DND-41 (cell line): ENCODE measurements around the gene DCUN1D2.

Experiments
- ATAC-seq: fragments of 200-7000 bp; cut with Tn5 transposase; 3 replicates; pipeline ENCODE4 v1.9.1; 2021; ENCODE audit warnings: low read depth; ENCODE audit not compliant: insufficient read depth
- DNase-seq: peaks from one replicate; pipeline ENCODE4 v3.0.0-alpha.2; 2020
- H2AFZ ChIP-seq: 2 replicates; pipeline ENCODE4 v1.6.0; 2012; ENCODE audit warnings: low read depth, low read length
- H3K27ac ChIP-seq: 2 replicates; pipeline ENCODE4 v1.5.1; 2012; ENCODE audit warnings: low read length, inconsistent platforms
- H3K27me3 ChIP-seq: fragments of 200-600 bp; sonication (generic); 2 replicates; pipeline ENCODE4 v1.6.0; 2012; ENCODE audit warnings: low read length, mild to moderate bottlenecking, inconsistent platforms; ENCODE audit not compliant: insufficient read depth, poor library complexity
- H3K36me3 ChIP-seq: 2 replicates; pipeline ENCODE4 v1.5.1; 2012; ENCODE audit warnings: low read length, inconsistent platforms; ENCODE audit not compliant: insufficient read depth
- H3K4me1 ChIP-seq: 2 replicates; pipeline ENCODE4 v1.5.1; 2012; ENCODE audit warnings: mild to moderate bottlenecking, low read length; ENCODE audit not compliant: insufficient read depth
- H3K4me2 ChIP-seq: 2 replicates; pipeline ENCODE4 v1.6.0; 2012; ENCODE audit warnings: mild to moderate bottlenecking, moderate library complexity, low read length, inconsistent platforms; ENCODE audit not compliant: insufficient read depth
- H3K4me3 ChIP-seq, 2 experiments: fragments of 200-600 bp in 1 of 2; shearing (Covaris generic) in 1 of 2; 2 replicates each; pipeline ENCODE4 v1.5.1; 2012 to 2016; ENCODE audit warnings: inconsistent platforms in 2 of 2, low read length in 2 of 2, mild to moderate bottlenecking in 2 of 2, low read depth in 1 of 2, moderate library complexity in 1 of 2
- H3K79me2 ChIP-seq: 2 replicates; pipeline ENCODE4 v1.6.0; 2012; ENCODE audit warnings: low read length, inconsistent platforms; ENCODE audit not compliant: insufficient read depth
- H3K9ac ChIP-seq: 2 replicates; pipeline ENCODE4 v1.6.0; 2012; ENCODE audit warnings: low read depth, mild to moderate bottlenecking, inconsistent platforms, low read length, moderate library complexity
- H3K9me3 ChIP-seq: 2 replicates; pipeline ENCODE4 v1.5.1; 2012; ENCODE audit warnings: low read length, moderate library complexity, mild to moderate bottlenecking, inconsistent platforms; ENCODE audit not compliant: insufficient read depth, severe bottlenecking
- H4K20me1 ChIP-seq: 2 replicates; pipeline ENCODE4 v1.6.0; 2012; ENCODE audit warnings: low read length; ENCODE audit not compliant: insufficient read depth
- EZH2 ChIP-seq: IDR thresholded peaks from 3 replicates; pipeline ENCODE4 v1.6.1; 2012; ENCODE audit warnings: borderline replicate concordance, low read depth, mild to moderate bottlenecking, moderate library complexity, low read length, inconsistent platforms; ENCODE audit not compliant: severe bottlenecking
- TF ChIP-seq, protein P1 (sequence below): IDR thresholded peaks from 2 replicates; pipeline ENCODE4 v1.5.1; 2012; ENCODE audit warnings: borderline replicate concordance, low read length, moderate library complexity, mild to moderate bottlenecking; ENCODE audit not compliant: poor library complexity, severe bottlenecking; ENCODE audit errors: extremely low read depth

DCUN1D2 gene

DNA sequence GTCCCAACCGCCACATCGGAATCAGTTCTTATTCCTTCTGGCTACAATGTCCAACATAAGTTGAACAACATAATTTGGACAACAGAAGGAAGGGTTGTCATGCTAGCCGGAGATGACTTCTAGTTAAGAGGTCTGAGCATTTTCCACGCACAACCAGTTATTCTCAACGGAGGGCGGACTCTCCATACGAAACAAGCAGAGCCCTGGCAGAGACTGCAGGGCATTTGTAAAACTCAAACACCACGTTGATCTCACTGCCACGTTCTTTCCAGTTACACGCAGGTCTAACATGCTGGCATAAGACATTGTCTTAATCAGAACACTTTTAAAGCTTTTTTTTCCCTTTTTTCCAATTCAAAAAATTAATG lies 38.3 kb upstream of the DCUN1D2 start:
- TF ChIP-seq, protein P1, sequence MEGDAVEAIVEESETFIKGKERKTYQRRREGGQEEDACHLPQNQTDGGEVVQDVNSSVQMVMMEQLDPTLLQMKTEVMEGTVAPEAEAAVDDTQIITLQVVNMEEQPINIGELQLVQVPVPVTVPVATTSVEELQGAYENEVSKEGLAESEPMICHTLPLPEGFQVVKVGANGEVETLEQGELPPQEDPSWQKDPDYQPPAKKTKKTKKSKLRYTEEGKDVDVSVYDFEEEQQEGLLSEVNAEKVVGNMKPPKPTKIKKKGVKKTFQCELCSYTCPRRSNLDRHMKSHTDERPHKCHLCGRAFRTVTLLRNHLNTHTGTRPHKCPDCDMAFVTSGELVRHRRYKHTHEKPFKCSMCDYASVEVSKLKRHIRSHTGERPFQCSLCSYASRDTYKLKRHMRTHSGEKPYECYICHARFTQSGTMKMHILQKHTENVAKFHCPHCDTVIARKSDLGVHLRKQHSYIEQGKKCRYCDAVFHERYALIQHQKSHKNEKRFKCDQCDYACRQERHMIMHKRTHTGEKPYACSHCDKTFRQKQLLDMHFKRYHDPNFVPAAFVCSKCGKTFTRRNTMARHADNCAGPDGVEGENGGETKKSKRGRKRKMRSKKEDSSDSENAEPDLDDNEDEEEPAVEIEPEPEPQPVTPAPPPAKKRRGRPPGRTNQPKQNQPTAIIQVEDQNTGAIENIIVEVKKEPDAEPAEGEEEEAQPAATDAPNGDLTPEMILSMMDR, result no peak
- no peak for TF ChIP-seq EZH2
- Histone ChIP-seq H3K4me3 (no peak overlapping the region), H3K79me2 (no peaks in the 10 kb centered on the region), H2AFZ (no peak overlapping the region), H3K36me3 (peaks cover 52% of the 10 kb centered on the region), H4K20me1 (0 out of 2 replicates have a peak, but pooled peaks cover 3% of the 10 kb centered on the region), H3K4me1 (no peaks in the 10 kb centered on the region), H3K4me2 (no peak overlapping the region), H3K27ac (no peak overlapping the region), H3K9me3 (no peaks in the 10 kb centered on the region), H3K27me3 (no peaks in the 10 kb centered on the region), H3K9ac (no peak overlapping the region)
- ATAC-seq (no peak), DNase-seq (no peak)

DNA sequence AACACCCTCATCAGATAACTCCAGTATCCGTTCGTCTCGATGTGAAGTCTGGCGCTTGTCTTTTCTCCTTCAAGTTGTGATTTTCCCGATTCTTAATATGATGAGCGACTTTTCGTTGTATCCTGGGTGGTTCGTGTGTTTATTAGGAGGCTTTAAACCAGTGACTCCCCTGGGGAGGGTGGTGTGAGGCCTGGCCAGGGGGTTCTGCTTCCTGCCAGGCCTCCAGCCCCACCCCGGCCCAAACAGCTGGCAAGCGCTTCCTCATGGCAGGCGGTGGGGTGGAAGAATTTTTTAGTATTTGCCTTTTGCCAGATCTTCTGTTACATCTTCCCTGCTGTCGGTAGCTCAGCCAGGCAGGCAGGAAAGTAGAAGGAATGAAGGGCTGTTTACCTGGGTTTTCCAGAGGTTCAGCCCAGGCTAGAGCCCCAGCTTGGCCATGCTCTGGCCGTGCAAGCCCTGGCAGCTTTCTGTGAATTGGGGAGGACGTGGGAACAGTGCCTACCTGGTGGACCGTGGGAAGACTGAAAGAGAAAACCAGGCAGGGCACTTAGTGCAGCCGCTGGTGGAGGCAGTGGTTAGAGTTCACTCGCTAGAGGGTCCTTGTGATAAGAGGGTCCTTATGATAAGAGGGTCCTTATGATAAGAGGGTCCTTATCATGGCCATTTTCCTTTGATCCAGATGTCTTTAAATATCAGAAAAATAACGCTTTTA lies 37.7 kb upstream of the DCUN1D2 start:
- H4K20me1 ChIP-seq, result 0 out of 2 replicates have a peak, but pooled peaks cover 3% of the 10 kb centered on the region
- H3K9ac ChIP-seq, result no peak overlapping the region
- no peak for ATAC-seq
- H3K9me3 ChIP-seq, result no peaks in the 10 kb centered on the region
- TF ChIP-seq, protein P1, result no peak
- no peak for TF ChIP-seq EZH2
- no peak for DNase-seq
- H3K27me3 ChIP-seq, result no peaks in the 10 kb centered on the region
- H3K4me2 ChIP-seq, result no peak overlapping the region
- H3K79me2 ChIP-seq, result no peaks in the 10 kb centered on the region
- no peak overlapping the region for H2AFZ ChIP-seq
- H3K36me3 ChIP-seq, result peaks cover 49% of the 10 kb centered on the region
- H3K27ac ChIP-seq, result no peak overlapping the region
- H3K4me3 ChIP-seq, result no peak overlapping the region
- H3K4me1 ChIP-seq, result no peaks in the 10 kb centered on the region

DNA sequence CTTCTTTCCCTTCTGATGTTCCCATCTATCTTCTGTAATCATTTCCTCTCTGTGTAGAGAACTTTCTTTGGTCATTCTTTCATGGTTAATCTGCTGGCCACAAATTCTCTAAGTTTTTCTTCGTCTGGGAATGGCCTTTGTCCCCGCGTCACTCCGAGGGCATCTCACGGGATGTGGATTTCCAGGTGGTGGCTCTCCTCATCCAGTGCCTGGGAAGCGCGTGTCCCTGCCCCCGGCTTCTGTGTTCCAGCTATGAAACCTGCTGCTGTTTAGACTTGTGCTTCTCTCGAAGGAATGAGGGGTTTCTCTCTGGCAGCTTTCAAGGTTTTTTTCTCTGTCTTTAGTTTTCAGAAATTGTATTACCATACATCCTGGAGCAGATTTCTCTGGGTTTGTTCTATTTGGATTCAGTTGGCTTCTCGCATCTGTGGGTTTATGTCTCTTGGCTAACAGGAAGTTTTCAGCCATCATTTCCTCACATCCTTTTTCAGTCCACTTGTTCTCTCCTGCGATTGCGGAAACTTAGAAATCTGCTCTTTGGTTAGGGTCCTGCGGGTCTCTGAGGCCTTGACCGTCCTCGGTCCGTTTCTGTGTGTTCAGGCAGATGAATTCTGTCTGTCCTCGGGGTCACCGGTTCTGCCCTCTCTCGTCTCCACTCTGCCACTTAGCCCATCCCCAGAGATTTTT lies 36.9 kb upstream of the DCUN1D2 start:
- no peaks in the 10 kb centered on the region for H3K9me3 ChIP-seq
- H4K20me1 ChIP-seq, result 0 out of 2 replicates have a peak, but pooled peaks cover 3% of the 10 kb centered on the region
- no peak for TF ChIP-seq EZH2
- TF ChIP-seq, protein P1, result no peak
- ATAC-seq (no peak), DNase-seq (no peak)
- no peak overlapping the region for H3K27ac ChIP-seq
- no peak overlapping the region for H3K4me3 ChIP-seq
- peaks cover 49% of the 10 kb centered on the region for H3K36me3 ChIP-seq
- no peak overlapping the region for H3K4me2 ChIP-seq
- no peaks in the 10 kb centered on the region for H3K27me3 ChIP-seq
- no peak overlapping the region for H2AFZ ChIP-seq
- H3K4me1 ChIP-seq, result no peaks in the 10 kb centered on the region
- no peak overlapping the region for H3K9ac ChIP-seq
- H3K79me2 ChIP-seq, result no peaks in the 10 kb centered on the region
